NK-92 (cell line): ENCODE data around the gene TOR1AIP1.
"Not testable (repeated sequence)": the region's sequence is repeated elsewhere in the genome, so short reads cannot be mapped to it uniquely, and the experiment has no call there.

Experiments
- DNase-seq: peaks from one replicate; lab custom pipeline; 2025; ENCODE audit not compliant: unreplicated experiment; lab: John Stamatoyannopoulos, UW

Gene TOR1AIP1

GRCh38 chr1:179882253-179883039 is at the start of gene TOR1AIP1:
Gene TOR1AIP1, plus strand, starts transcription at chr1:179882285. Its CDS starts 218 bp downstream, at chr1:179882503.
- peak; percentile 89 for DNase-seq

GRCh38 chr1:179836686-179837445 is 45.2 kb upstream of the TOR1AIP1 start:
- DNase-seq = not testable (repeated sequence)

GRCh38 chr1:179840107-179840506 is 42.0 kb upstream of the TOR1AIP1 start:
- no peak for DNase-seq

GRCh38 chr1:179848233-179848632 is 33.9 kb upstream of the TOR1AIP1 start:
- DNase-seq = no peak

- no peak for DNase-seq
Observed at GRCh38 chr1:179853102-179853501, 29.0 kb upstream of the TOR1AIP1 start.

GRCh38 chr1:179855831-179856230 is 26.3 kb upstream of the TOR1AIP1 start:
- DNase-seq = not testable (repeated sequence)

- DNase-seq = no peak
Observed at GRCh38 chr1:179856296-179856695, 25.8 kb upstream of the TOR1AIP1 start.

- no peak for DNase-seq
Observed at GRCh38 chr1:179857009-179857408, 25.1 kb upstream of the TOR1AIP1 start.

- no peak for DNase-seq
Observed at GRCh38 chr1:179860652-179861051, 21.4 kb upstream of the TOR1AIP1 start.

GRCh38 chr1:179865377-179865776 is 16.7 kb upstream of the TOR1AIP1 start:
- no peak for DNase-seq

GRCh38 chr1:179866616-179867015 is 15.5 kb upstream of the TOR1AIP1 start:
- no peak for DNase-seq

- DNase-seq = no peak
Observed at GRCh38 chr1:179867493-179868330, 14.4 kb upstream of the TOR1AIP1 start.

- DNase-seq = no peak
Observed at GRCh38 chr1:179870870-179871269, 11.2 kb upstream of the TOR1AIP1 start.

GRCh38 chr1:179871940-179872339 is 10.1 kb upstream of the TOR1AIP1 start:
- no peak for DNase-seq

GRCh38 chr1:179872558-179872957 is 9.5 kb upstream of the TOR1AIP1 start:
- no peak for DNase-seq

- DNase-seq = no peak
Observed at GRCh38 chr1:179873438-179873851, 8.6 kb upstream of the TOR1AIP1 start.

GRCh38 chr1:179875596-179876299 is 6.3 kb upstream of the TOR1AIP1 start:
- DNase-seq = no peak

GRCh38 chr1:179876300-179876715 is 5.8 kb upstream of the TOR1AIP1 start:
- DNase-seq = no peak

GRCh38 chr1:179877586-179878265 is 4.4 kb upstream of the TOR1AIP1 start, which contains the start of gene TOR1AIP2:
Gene TOR1AIP2, minus strand, starts transcription at chr1:179877803. Its CDS starts 25,138 bp downstream, at chr1:179852665.
- no peak for DNase-seq

- no peak for DNase-seq
Observed at GRCh38 chr1:179879797-179880196, 2.3 kb upstream of the TOR1AIP1 start.
